MCF 10A (cell line): ENCODE data around the gene TMEM132E. TPM values are rescaled to one million over a fixed set of nuclear protein-coding genes. Genes with fewer than 3 reads are reported as not detected.

Experiments
- BruUV-seq: library from RNA; stranded (reverse); fragments of 400-500 nt; replicated peaks from 2 replicates; lab custom pipeline; 2021; lab: Mats Ljungman, UMichigan
- CTCF ChIA-PET: fragments of 300-600 bp; sonication (Branson Sonifier 250); formaldehyde crosslinking; extraction: SDS; loops from one replicate; lab custom pipeline; 2021; ENCODE audit warnings: antibody characterized with exemption, inconsistent platforms; lab: Yijun Ruan, JAX
- POLR2A ChIA-PET: fragments of 300-600, 350-650 bp; sonication (Branson Sonifier 250); formaldehyde crosslinking; extraction: SDS; loops from one replicate; lab custom pipeline; 2020; ENCODE audit warnings: antibody characterized with exemption, inconsistent platforms; lab: Yijun Ruan, JAX
- DNase-seq: peaks from one replicate; pipeline ENCODE4 v3.0.0-alpha.2; 2018; ENCODE audit not compliant: unreplicated experiment
- H3K27ac Mint-ChIP-seq: one replicate; pipeline ENCODE4 v1.8.0; 2022; ENCODE audit warnings: mild to moderate bottlenecking, low read depth, mixed read lengths; ENCODE audit not compliant: unreplicated experiment
- H3K27me3 Mint-ChIP-seq: one replicate; pipeline ENCODE4 v1.8.0; 2022; ENCODE audit warnings: mixed read lengths; ENCODE audit not compliant: insufficient read depth, unreplicated experiment
- H3K36me3 Mint-ChIP-seq: one replicate; pipeline ENCODE4 v1.8.0; 2022; ENCODE audit warnings: mild to moderate bottlenecking, moderate library complexity, mixed read lengths; ENCODE audit not compliant: insufficient read depth, unreplicated experiment
- H3K4me1 Mint-ChIP-seq: one replicate; pipeline ENCODE4 v1.8.0; 2022; ENCODE audit warnings: mixed read lengths; ENCODE audit not compliant: insufficient read depth, unreplicated experiment
- H3K4me3 Mint-ChIP-seq: one replicate; pipeline ENCODE4 v1.8.0; 2022; ENCODE audit warnings: mild to moderate bottlenecking, moderate library complexity, mixed read lengths; ENCODE audit not compliant: unreplicated experiment
- H3K9me3 Mint-ChIP-seq: one replicate; pipeline ENCODE4 v1.8.0; 2022; ENCODE audit warnings: mixed read lengths; ENCODE audit not compliant: unreplicated experiment
- CTCF ChIP-seq: fragments of 200-600 bp; IDR thresholded peaks from one replicate; pipeline ENCODE4 v1.8.0; 2022; ENCODE audit warnings: antibody characterized with exemption, mild to moderate bottlenecking; ENCODE audit not compliant: unreplicated experiment
- intact Hi-C: fragments of 100-400 bp; cut with micrococcal nuclease; formaldehyde crosslinking; loops from 2 replicates; pipeline ENCODE4 v1.14.1; 2022
- total RNA-seq: library from RNA; stranded (reverse); gene quantifications from 2 replicates; pipeline ENCODE4 v1.2.3, GENCODE V29; 2022

Gene TMEM132E
- total RNA-seq, 1 experiment from 2014 or later = not detected

- Mint-ChIP-seq H3K9me3 (peaks cover 47% of the 10 kb centered on the region), H3K4me1 (no peaks in the 10 kb centered on the region), H3K27ac (no peak overlapping the region), H3K27me3 (no peaks in the 10 kb centered on the region), H3K36me3 (peaks cover 2% of the 10 kb centered on the region), H3K4me3 (no peak overlapping the region)
- no peak for DNase-seq
- ChIA-PET POLR2A (no interaction called here), CTCF (no interaction called here)
- intact Hi-C loops = no loop called here
- BruUV-seq = no TSS peak
- no peak for TF ChIP-seq CTCF
Measured at GRCh38 chr17:34669511-34669910, 90.1 kb downstream of the TMEM132E start.

GRCh38 chr17:34670618-34671017 is 91.2 kb downstream of the TMEM132E start:
- CTCF ChIA-PET = interaction anchor here (0.6 kb wide), 1 partner anchor 32 kb away, joined by 4 read pairs; no protein-coding TSS in a partner anchor
- no peak for DNase-seq
- Mint-ChIP-seq H3K27me3 (no peaks in the 10 kb centered on the region), H3K4me3 (no peak overlapping the region), H3K36me3 (peaks cover 6% of the 10 kb centered on the region), H3K4me1 (no peaks in the 10 kb centered on the region), H3K9me3 (peaks cover 44% of the 10 kb centered on the region), H3K27ac (no peak overlapping the region)
- no TSS peak for BruUV-seq
- intact Hi-C loops = no loop called here
- TF ChIP-seq CTCF = no peak
- POLR2A ChIA-PET = no interaction called here

GRCh38 chr17:34671191-34671590 is 91.8 kb downstream of the TMEM132E start:
- TF ChIP-seq CTCF = no peak
- ChIA-PET CTCF (interaction anchor here (0.6 to 0.7 kb wide), 3 partner anchors 11 to 91 kb away, joined by 3 to 4 read pairs (median 3); no protein-coding TSS in a partner anchor), POLR2A (no interaction called here)
- intact Hi-C loops = no loop called here
- H3K27me3 Mint-ChIP-seq = no peaks in the 10 kb centered on the region
- H3K4me1 Mint-ChIP-seq = no peaks in the 10 kb centered on the region
- BruUV-seq = no TSS peak
- no peak overlapping the region for H3K4me3 Mint-ChIP-seq
- no peak for DNase-seq
- peaks cover 6% of the 10 kb centered on the region for H3K36me3 Mint-ChIP-seq
- no peak overlapping the region for H3K27ac Mint-ChIP-seq
- H3K9me3 Mint-ChIP-seq = peaks cover 46% of the 10 kb centered on the region

GRCh38 chr17:34672176-34672785 is 92.9 kb downstream of the TMEM132E start:
- no TSS peak for BruUV-seq
- no peak for TF ChIP-seq CTCF
- Mint-ChIP-seq H3K4me1 (no peaks in the 10 kb centered on the region), H3K9me3 (peaks cover 52% of the 10 kb centered on the region), H3K27ac (no peak overlapping the region), H3K36me3 (peaks cover 6% of the 10 kb centered on the region), H3K27me3 (no peaks in the 10 kb centered on the region), H3K4me3 (no peak overlapping the region)
- ChIA-PET POLR2A (no interaction called here), CTCF (interaction anchor here (0.7 kb wide), 1 partner anchor 12 kb away, joined by 3 read pairs; no protein-coding TSS in a partner anchor)
- intact Hi-C loops = no loop called here
- no peak for DNase-seq
